Measurements from ENCODE around the gene SPATA31A7.
"Not testable (repeated sequence)": the region's sequence is repeated elsewhere in the genome, so short reads cannot be mapped to it uniquely, and the experiment has no call there.

SPATA31A7 gene

GRCh38 chr9:61189736-61190135, at the start of gene SPATA31A7:
Gene SPATA31A7, plus strand, starts transcription at chr9:61190036. Its CDS starts 29 bp downstream, at chr9:61190065.
- not testable (repeated sequence) for H3K4me1 ChIP-seq (ENCODE audit: control insufficient read depth in 5 of 5, insufficient read depth in 5 of 5, low read length in 5 of 5); H3K9me3 ChIP-seq (ENCODE audit: control insufficient read depth in 5 of 5, low read length in 5 of 5); H3K4me3 ChIP-seq (ENCODE audit: low read depth in 1 of 5, low read length in 5 of 5); H3K36me3 ChIP-seq (ENCODE audit: control insufficient read depth in 5 of 5, insufficient read depth in 5 of 5, low read length in 5 of 5); H3K9ac ChIP-seq (ENCODE audit: low read length in 5 of 5); H3K27me3 ChIP-seq (ENCODE audit: control insufficient read depth in 5 of 5, insufficient read depth in 4 of 5, low read length in 5 of 5); H3K27ac ChIP-seq (ENCODE audit: low read depth, low read length)

- not testable (repeated sequence) for H3K9ac ChIP-seq (ENCODE audit: low read length in 5 of 5)
These were observed 36.6 kb downstream of the SPATA31A7 start for GRCh38 chr9:61226438-61226837.

More at GRCh38 chr9:61226438-61226837, 36.6 kb downstream of the SPATA31A7 start:
- H3K9me3 ChIP-seq (ENCODE audit: control insufficient read depth in 5 of 5, low read length in 5 of 5); H3K4me1 ChIP-seq (ENCODE audit: control insufficient read depth in 5 of 5, insufficient read depth in 5 of 5, low read length in 5 of 5); H3K4me3 ChIP-seq (ENCODE audit: low read depth in 1 of 5, low read length in 5 of 5); H3K27me3 ChIP-seq (ENCODE audit: control insufficient read depth in 5 of 5, insufficient read depth in 4 of 5, low read length in 5 of 5); H3K36me3 ChIP-seq (ENCODE audit: control insufficient read depth in 5 of 5, insufficient read depth in 5 of 5, low read length in 5 of 5); H3K27ac ChIP-seq (ENCODE audit: low read depth, low read length): not testable (repeated sequence)

Data from subcutaneous abdominal adipose tissue (tissue), 5 donors.